Measurements from ENCODE around the gene OR6B3.

- TF ChIP-seq CTCF (conservative IDR thresholded peaks at IDR 0.05) (no peak), ZFX (IDR thresholded peaks at IDR 0.05) (no peak)
Measured at GRCh38 chr2:240070907-240071306, 17.6 kb upstream of the OR6B3 start.

All from C4-2B (cell line).